ENCODE results near the gene KCNK1. TPM values are rescaled to one million over a fixed set of nuclear protein-coding genes. Genes with fewer than 3 reads are reported as not detected.
"Not testable (repeated sequence)": the region's sequence is repeated elsewhere in the genome, so short reads cannot be mapped to it uniquely, and the experiment has no call there.

The KCNK1 gene
- total RNA-seq, 2 experiments from 2014 or later: not detected

GRCh38 chr1:233664804-233665574, 51.1 kb downstream of the KCNK1 start:
- H3K9me3 Mint-ChIP-seq: no peaks in the 10 kb centered on the region
- POLR2A ChIA-PET: no interaction called here
- CTCF ChIA-PET: no interaction called here
- no peak overlapping the region for H3K27ac Mint-ChIP-seq
- peaks cover 4% of the 10 kb centered on the region for H3K27me3 Mint-ChIP-seq
- TF ChIP-seq CTCF (IDR thresholded peaks at IDR 0.05): no peak
- no peak for DNase-seq
- no peaks in the 10 kb centered on the region for H3K36me3 Mint-ChIP-seq (ENCODE audit: low read depth)
- H3K4me3 Mint-ChIP-seq: no peak overlapping the region
- ATAC-seq: no peak
- intact Hi-C loops (cut with micrococcal nuclease): no loop called here
- H3K4me1 Mint-ChIP-seq (ENCODE audit: low read depth): no peaks in the 10 kb centered on the region

- no peak for TF ChIP-seq CTCF (IDR thresholded peaks at IDR 0.05)
- ATAC-seq (no peak), DNase-seq (no peak)
- CTCF ChIA-PET: no interaction called here
- no peaks in the 10 kb centered on the region for H3K36me3 Mint-ChIP-seq (ENCODE audit: low read depth)
- no peak overlapping the region for H3K4me3 Mint-ChIP-seq
- intact Hi-C loops (cut with micrococcal nuclease): no loop called here
- H3K27me3 Mint-ChIP-seq: peaks cover 3% of the 10 kb centered on the region
- no peaks in the 10 kb centered on the region for H3K4me1 Mint-ChIP-seq (ENCODE audit: low read depth)
- no peak overlapping the region for H3K27ac Mint-ChIP-seq
- POLR2A ChIA-PET: no interaction called here
- H3K9me3 Mint-ChIP-seq: no peaks in the 10 kb centered on the region
These were observed 51.8 kb downstream of the KCNK1 start for GRCh38 chr1:233665575-233666270.

DNA sequence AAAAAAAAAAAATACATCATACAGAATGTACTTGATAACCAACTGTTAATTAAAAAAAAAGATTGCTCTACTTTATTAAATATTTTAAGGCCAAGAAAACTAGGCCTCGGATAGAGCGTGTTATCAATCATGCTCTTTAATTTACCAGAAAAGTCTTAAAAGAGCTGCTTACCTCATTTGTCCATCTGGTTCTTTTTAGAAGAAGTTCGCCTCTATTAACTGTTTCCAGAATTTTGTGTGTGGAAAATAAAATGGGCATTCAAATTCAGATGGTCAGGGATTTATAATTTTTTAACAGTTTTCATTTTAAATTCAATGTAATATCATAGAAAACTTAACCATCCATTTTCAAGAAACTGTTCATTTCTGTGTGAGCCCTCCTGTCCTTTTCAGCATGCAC, 53.8 kb downstream of the KCNK1 start:
- H3K27me3 Mint-ChIP-seq: peaks cover 6% of the 10 kb centered on the region
- H3K27ac Mint-ChIP-seq: no peak overlapping the region
- CTCF ChIA-PET: no interaction called here
- no peak for DNase-seq
- POLR2A ChIA-PET: no interaction called here
- H3K4me1 Mint-ChIP-seq (ENCODE audit: low read depth): no peaks in the 10 kb centered on the region
- H3K4me3 Mint-ChIP-seq: no peak overlapping the region
- intact Hi-C loops (cut with micrococcal nuclease): no loop called here
- no peak for TF ChIP-seq CTCF (IDR thresholded peaks at IDR 0.05)
- H3K36me3 Mint-ChIP-seq (ENCODE audit: low read depth): no peaks in the 10 kb centered on the region
- ATAC-seq: no peak
- no peaks in the 10 kb centered on the region for H3K9me3 Mint-ChIP-seq

- CTCF ChIA-PET: no interaction called here
- no peak for ATAC-seq
- intact Hi-C loops (cut with micrococcal nuclease): no loop called here
- POLR2A ChIA-PET: no interaction called here
- Mint-ChIP-seq H3K4me1 (ENCODE audit: low read depth) (no peaks in the 10 kb centered on the region), H3K36me3 (ENCODE audit: low read depth) (no peaks in the 10 kb centered on the region), H3K27me3 (peaks cover 7% of the 10 kb centered on the region), H3K9me3 (no peaks in the 10 kb centered on the region), H3K4me3 (no peak overlapping the region), H3K27ac (no peak overlapping the region)
- no peak for TF ChIP-seq CTCF (IDR thresholded peaks at IDR 0.05)
- no peak for DNase-seq
These were observed 54.3 kb downstream of the KCNK1 start for GRCh38 chr1:233668146-233668724.

DNA sequence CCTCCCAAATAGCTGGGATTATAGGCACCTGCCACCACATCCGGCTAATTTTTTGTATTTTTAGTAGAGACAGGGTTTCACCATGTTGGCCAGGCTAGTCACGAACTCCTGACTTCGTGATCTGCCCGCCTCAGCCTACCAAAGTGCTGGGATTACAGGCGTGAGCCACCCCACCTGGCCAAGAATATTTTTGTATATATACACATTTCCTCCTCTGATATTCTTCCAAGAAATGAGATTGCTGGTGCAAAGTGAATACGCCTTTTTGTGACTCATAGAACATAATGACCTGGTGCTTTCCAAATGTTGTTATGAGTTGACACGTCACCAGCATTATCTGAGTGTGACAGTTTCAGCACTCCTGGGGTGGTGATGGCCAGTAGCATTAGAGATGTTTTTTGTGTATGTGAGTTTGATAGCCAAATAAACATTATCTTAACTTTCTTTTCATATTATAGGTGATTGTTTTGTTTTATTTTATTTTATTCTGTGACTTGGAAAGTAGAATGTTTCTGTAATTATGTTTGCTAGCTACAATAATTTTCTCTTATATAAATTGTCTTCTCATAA, 54.9 kb downstream of the KCNK1 start:
- H3K27me3 Mint-ChIP-seq: peaks cover 10% of the 10 kb centered on the region
- DNase-seq: peak; percentile 4
- no peak for ATAC-seq
- intact Hi-C loops (cut with micrococcal nuclease): no loop called here
- H3K4me3 Mint-ChIP-seq: no peak overlapping the region
- ChIA-PET CTCF (no interaction called here), POLR2A (no interaction called here)
- H3K36me3 Mint-ChIP-seq (ENCODE audit: low read depth): no peaks in the 10 kb centered on the region
- no peaks in the 10 kb centered on the region for H3K9me3 Mint-ChIP-seq
- no peak overlapping the region for H3K27ac Mint-ChIP-seq
- no peak for TF ChIP-seq CTCF (IDR thresholded peaks at IDR 0.05)
- H3K4me1 Mint-ChIP-seq (ENCODE audit: low read depth): no peaks in the 10 kb centered on the region

DNA sequence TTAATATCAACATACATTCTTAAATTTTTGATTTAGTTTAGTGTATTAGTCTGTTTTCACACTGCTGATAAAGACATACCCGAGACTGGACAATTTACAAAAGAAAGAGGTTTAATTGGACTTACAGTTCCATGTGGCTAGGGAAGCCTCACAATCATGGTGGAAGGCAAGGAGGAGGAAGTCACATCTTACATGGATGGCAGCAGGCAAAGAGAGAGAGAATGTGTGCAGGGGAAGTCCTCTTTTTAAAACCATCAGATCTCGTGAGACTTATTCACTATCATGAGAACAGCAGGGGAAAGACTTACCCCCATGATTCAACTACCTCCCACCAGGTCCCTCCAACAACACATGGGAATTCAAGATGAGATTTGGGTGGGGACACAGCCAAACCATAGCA, 56.5 kb downstream of the KCNK1 start:
- H3K9me3 Mint-ChIP-seq; H3K4me1 Mint-ChIP-seq (ENCODE audit: low read depth); H3K36me3 Mint-ChIP-seq (ENCODE audit: low read depth); intact Hi-C loops (cut with micrococcal nuclease); DNase-seq; POLR2A ChIA-PET; CTCF ChIA-PET; ATAC-seq; H3K27ac Mint-ChIP-seq; H3K4me3 Mint-ChIP-seq: not testable (repeated sequence)
- H3K27me3 Mint-ChIP-seq: peaks cover 12% of the 10 kb centered on the region

All from activated CD8-positive, alpha-beta T cell treated with anti-CD3 and anti-CD28 coated beads for 36 hours (primary cell).